ENCODE measurements around the gene SEC14L5. TPM values are rescaled to one million over a fixed set of nuclear protein-coding genes. Genes with fewer than 3 reads are reported as not detected.
"Not testable (repeated sequence)": the region's sequence is repeated elsewhere in the genome, so short reads cannot be mapped to it uniquely, and the experiment has no call there.

SEC14L5 gene
- total RNA-seq, 1 donor = under 0.01 TPM

DNA sequence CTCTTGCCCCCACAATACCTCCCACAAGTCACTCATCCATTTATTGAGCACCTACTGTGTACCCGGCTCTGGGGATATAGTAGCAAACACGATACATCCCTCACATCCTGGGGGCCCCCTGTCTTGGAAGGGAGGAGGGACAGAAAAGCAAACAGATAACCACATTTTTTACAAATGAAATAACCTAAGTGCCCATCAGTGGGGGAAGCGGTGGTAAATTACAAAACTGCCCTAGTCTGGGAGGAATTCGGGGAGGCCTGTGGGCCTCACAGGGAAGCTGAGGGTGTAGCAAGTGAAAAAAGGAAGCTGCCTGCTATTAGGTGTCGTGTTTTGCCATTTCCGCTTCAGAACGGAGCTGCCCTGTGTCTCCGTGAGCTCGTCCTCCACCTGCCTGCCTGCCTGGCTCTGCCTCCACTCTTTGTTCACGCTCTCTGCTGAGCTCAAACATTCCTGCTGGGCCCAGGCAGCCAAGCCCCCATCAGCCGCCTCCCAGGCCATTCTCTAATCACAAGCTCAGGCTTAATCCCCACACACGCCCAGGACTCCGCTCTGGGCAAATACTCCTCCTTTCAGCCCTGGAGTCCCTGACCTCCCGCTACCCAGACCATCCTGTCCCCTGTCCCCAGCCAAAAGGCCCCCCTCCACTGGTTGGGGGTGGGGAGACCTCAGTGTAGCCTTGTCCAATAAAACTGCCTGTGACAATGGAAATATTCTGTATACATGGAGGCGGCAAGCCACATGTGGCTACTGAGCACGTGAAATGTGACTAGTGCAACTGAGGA lies 10.2 kb upstream of the SEC14L5 start:
- Histone ChIP-seq H4K20me1 (ENCODE audit: insufficient read depth, low read length) (no peaks in the 10 kb centered on the region), H3K4me3 (ENCODE audit: insufficient read depth, low read length) (no peak overlapping the region), H3K9me3 (ENCODE audit: low read depth, low read length) (no peaks in the 10 kb centered on the region), H3K79me2 (ENCODE audit: insufficient read depth, low read length) (no peaks in the 10 kb centered on the region), H3K4me2 (ENCODE audit: insufficient read depth, low read length) (no peak overlapping the region), H2AFZ (ENCODE audit: low read length) (no peak overlapping the region), H3K4me1 (ENCODE audit: insufficient read depth, low read length) (peaks cover 27% of the 10 kb centered on the region), H3K27ac (ENCODE audit: low read depth, low read length) (no peak overlapping the region), H3K36me3 (ENCODE audit: insufficient read depth, low read length) (no peaks in the 10 kb centered on the region), H3K27me3 (ENCODE audit: insufficient read depth, low read length) (no peaks in the 10 kb centered on the region)
- TF ChIP-seq, protein P1, sequence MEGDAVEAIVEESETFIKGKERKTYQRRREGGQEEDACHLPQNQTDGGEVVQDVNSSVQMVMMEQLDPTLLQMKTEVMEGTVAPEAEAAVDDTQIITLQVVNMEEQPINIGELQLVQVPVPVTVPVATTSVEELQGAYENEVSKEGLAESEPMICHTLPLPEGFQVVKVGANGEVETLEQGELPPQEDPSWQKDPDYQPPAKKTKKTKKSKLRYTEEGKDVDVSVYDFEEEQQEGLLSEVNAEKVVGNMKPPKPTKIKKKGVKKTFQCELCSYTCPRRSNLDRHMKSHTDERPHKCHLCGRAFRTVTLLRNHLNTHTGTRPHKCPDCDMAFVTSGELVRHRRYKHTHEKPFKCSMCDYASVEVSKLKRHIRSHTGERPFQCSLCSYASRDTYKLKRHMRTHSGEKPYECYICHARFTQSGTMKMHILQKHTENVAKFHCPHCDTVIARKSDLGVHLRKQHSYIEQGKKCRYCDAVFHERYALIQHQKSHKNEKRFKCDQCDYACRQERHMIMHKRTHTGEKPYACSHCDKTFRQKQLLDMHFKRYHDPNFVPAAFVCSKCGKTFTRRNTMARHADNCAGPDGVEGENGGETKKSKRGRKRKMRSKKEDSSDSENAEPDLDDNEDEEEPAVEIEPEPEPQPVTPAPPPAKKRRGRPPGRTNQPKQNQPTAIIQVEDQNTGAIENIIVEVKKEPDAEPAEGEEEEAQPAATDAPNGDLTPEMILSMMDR (IDR thresholded peaks at IDR 0.05; ENCODE audit: extremely low read depth, low read depth, low read length) = no peak
- DNase-seq (ENCODE audit: insufficient read length, low spot score, missing footprints) = peak; percentile 60

DNA sequence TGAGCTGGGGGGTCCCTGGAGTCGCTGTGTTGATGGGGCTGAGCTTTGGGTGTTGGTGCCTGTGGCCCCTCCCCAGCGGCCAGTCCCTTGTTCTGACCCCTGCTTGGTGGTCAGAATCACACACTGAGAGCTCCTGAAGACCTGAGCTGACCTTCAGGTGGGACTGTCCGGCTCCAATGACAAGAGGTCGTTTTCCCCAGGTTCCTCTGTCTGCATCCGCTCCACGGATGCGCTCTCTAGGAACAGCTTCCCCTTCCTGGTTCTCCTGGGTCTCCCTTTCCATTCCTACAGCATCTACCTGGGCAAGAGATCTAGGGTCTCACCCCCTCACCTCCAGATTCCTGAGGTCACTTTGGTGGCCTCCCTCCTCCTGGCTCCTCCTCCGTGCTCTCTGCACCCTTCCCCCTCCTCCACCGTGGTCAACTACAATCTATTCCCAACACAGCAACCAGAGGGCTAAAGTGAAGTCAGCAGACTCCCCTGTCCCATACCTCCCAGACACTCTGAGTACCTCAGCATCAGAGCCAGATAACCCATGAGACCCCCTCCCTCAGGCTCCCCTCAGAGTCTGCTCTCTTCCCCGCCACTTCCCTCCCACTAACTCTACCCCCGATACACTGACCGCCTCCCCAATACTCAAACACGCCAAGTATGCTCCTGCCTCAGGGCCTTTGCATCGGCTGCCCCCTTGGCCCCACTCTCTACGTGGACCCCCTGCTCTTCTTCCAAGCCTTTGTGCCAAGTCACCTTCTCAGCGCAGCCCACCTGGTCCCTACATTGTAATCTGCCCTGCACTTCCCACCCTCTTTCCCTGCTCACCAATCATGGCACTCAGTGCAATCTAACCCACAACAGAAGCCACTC lies 9.0 kb upstream of the SEC14L5 start:
- Histone ChIP-seq H4K20me1 (ENCODE audit: insufficient read depth, low read length) (no peaks in the 10 kb centered on the region), H3K4me3 (ENCODE audit: insufficient read depth, low read length) (no peak overlapping the region), H3K4me1 (ENCODE audit: insufficient read depth, low read length) (peaks cover 15% of the 10 kb centered on the region), H2AFZ (ENCODE audit: low read length) (no peak overlapping the region), H3K9me3 (ENCODE audit: low read depth, low read length) (no peaks in the 10 kb centered on the region), H3K36me3 (ENCODE audit: insufficient read depth, low read length) (no peaks in the 10 kb centered on the region), H3K79me2 (ENCODE audit: insufficient read depth, low read length) (no peaks in the 10 kb centered on the region), H3K27me3 (ENCODE audit: insufficient read depth, low read length) (no peaks in the 10 kb centered on the region), H3K27ac (ENCODE audit: low read depth, low read length) (no peak overlapping the region), H3K4me2 (ENCODE audit: insufficient read depth, low read length) (no peak overlapping the region)
- DNase-seq (ENCODE audit: insufficient read length, low spot score, missing footprints) = peak; percentile 56
- TF ChIP-seq, protein P1 (IDR thresholded peaks at IDR 0.05; ENCODE audit: extremely low read depth, low read depth, low read length) = no peak

DNA sequence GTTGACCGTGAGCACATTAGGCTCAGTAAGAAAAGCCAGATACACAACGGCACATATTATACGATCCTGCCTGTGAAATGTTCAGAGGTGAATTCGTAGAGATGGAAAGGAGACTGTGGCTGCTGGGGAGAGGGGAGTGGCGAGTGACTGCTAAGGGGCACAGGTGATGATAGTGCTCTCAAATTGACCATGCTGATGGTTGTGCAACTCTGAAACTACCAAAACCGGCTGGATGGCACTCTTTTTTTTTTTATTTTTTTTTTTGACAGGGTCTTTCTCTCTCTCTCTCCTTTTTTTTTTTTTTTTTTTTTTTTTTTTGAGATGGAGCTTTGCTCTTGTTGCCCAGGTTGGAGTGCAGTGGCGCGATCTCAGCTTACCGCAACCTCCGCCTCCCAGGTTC lies 8.1 kb upstream of the SEC14L5 start:
- no peaks in the 10 kb centered on the region for H3K27me3 ChIP-seq (ENCODE audit: insufficient read depth, low read length)
- no peak overlapping the region for H3K27ac ChIP-seq (ENCODE audit: low read depth, low read length)
- H3K4me3 ChIP-seq (ENCODE audit: insufficient read depth, low read length) = no peak overlapping the region
- no peaks in the 10 kb centered on the region for H3K9me3 ChIP-seq (ENCODE audit: low read depth, low read length)
- H3K36me3 ChIP-seq (ENCODE audit: insufficient read depth, low read length) = no peaks in the 10 kb centered on the region
- TF ChIP-seq, protein P1 (IDR thresholded peaks at IDR 0.05; ENCODE audit: extremely low read depth, low read depth, low read length) = no peak
- peak; percentile 26 for DNase-seq (ENCODE audit: insufficient read length, low spot score, missing footprints)
- no peaks in the 10 kb centered on the region for H3K79me2 ChIP-seq (ENCODE audit: insufficient read depth, low read length)
- no peak overlapping the region for H2AFZ ChIP-seq (ENCODE audit: low read length)
- no peak overlapping the region for H3K4me2 ChIP-seq (ENCODE audit: insufficient read depth, low read length)
- no peaks in the 10 kb centered on the region for H4K20me1 ChIP-seq (ENCODE audit: insufficient read depth, low read length)
- H3K4me1 ChIP-seq (ENCODE audit: insufficient read depth, low read length) = peaks cover 8% of the 10 kb centered on the region

DNA sequence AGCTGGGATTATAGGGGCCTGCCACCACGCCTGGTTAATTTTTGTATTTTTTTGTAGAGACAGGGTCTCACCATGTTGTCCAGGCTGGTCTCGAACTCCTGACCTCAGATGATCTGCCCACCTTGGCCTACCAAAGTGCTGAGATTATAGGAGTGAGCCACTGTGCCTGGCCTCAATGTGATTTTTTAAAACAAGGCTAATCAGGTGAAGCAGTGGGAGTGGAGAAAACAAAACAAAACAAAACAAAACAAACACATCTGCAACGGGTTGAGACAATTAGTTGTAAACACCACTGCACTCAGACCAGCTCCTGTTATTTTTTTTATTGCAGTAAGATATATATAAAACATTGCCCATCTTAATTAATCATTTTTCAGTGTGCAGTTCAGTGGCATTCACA lies 6.5 kb upstream of the SEC14L5 start:
- not testable (repeated sequence) for H3K4me2 ChIP-seq (ENCODE audit: insufficient read depth, low read length); H2AFZ ChIP-seq (ENCODE audit: low read length); H3K4me3 ChIP-seq (ENCODE audit: insufficient read depth, low read length); H3K9me3 ChIP-seq (ENCODE audit: low read depth, low read length); H4K20me1 ChIP-seq (ENCODE audit: insufficient read depth, low read length); H3K27me3 ChIP-seq (ENCODE audit: insufficient read depth, low read length); H3K4me1 ChIP-seq (ENCODE audit: insufficient read depth, low read length); H3K27ac ChIP-seq (ENCODE audit: low read depth, low read length); DNase-seq (ENCODE audit: insufficient read length, low spot score, missing footprints); H3K79me2 ChIP-seq (ENCODE audit: insufficient read depth, low read length); H3K36me3 ChIP-seq (ENCODE audit: insufficient read depth, low read length)

Data from osteoblast (primary cell).